ENCODE measurements around the gene MMP23B. TPM values are rescaled to one million over a fixed set of nuclear protein-coding genes. Genes with fewer than 3 reads are reported as not detected.

Gene MMP23B
- total RNA-seq, 4 donors from 2014 or later, result 0.67 to 7.8 (median 3.5) TPM

DNA sequence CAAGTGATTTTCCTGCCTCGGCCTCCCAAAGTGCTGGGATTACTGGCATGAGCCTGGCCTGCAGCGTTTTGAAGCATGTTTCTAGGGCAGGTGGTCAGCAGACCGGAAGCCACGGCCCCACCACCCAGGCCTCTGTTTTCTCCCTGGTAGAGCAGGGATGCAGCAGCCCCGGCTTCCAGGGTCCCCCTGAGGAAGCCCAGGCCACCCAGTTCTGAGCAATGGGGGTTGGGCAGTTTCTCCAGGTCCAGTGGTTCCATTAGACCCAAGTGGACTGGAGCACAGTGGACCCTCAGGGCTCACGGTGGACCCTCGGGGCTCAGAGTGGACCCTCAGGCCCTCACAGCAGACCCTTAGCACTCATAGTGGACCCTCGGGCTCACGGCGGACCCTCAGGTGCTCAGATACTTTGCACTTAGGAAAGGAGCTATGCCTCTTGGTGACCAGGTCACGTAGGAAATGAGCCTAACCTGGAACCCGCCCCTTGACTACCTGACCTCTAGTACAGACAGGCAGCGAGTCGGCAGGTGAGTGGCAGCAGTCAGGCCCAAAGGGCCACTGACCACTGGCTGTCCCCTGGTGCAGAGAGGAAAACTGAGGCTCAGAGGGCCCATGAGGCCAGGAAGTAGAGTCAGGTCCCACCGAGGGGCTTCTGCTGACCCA is 27.5 kb upstream of the MMP23B start:
- H3K4me3 ChIP-seq (replicated peaks in 1 of 3), result no peak overlapping the region
- WGBS, 2 donors, result 80 to 86% methylated on average over 11 to 13 of the region's 15 CpGs
- no peaks in the 10 kb centered on the region for H3K36me3 ChIP-seq
- intact Hi-C loops (cut with DNase I), result no loop called here
- TF ChIP-seq, protein P1, sequence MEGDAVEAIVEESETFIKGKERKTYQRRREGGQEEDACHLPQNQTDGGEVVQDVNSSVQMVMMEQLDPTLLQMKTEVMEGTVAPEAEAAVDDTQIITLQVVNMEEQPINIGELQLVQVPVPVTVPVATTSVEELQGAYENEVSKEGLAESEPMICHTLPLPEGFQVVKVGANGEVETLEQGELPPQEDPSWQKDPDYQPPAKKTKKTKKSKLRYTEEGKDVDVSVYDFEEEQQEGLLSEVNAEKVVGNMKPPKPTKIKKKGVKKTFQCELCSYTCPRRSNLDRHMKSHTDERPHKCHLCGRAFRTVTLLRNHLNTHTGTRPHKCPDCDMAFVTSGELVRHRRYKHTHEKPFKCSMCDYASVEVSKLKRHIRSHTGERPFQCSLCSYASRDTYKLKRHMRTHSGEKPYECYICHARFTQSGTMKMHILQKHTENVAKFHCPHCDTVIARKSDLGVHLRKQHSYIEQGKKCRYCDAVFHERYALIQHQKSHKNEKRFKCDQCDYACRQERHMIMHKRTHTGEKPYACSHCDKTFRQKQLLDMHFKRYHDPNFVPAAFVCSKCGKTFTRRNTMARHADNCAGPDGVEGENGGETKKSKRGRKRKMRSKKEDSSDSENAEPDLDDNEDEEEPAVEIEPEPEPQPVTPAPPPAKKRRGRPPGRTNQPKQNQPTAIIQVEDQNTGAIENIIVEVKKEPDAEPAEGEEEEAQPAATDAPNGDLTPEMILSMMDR (IDR thresholded peaks at IDR 0.05), result no peak
- TF ChIP-seq POLR2A (IDR thresholded peaks at IDR 0.05), result no peak
- H3K27me3 ChIP-seq, result no peaks in the 10 kb centered on the region
- no peak overlapping the region for H3K27ac ChIP-seq
- DNase-seq, result no peak
- H3K4me1 ChIP-seq, result peaks cover 7 to 10% of the 10 kb centered on the region in 2 donors
- no peaks in the 10 kb centered on the region for H3K9me3 ChIP-seq

GRCh38 chr1:1605034-1605591 is 26.9 kb upstream of the MMP23B start:
- peaks cover 7 to 10% of the 10 kb centered on the region in 2 donors for H3K4me1 ChIP-seq
- 65 to 78% methylated on average over 9 to 14 of the region's 14 CpGs for WGBS, 2 donors
- no peaks in the 10 kb centered on the region for H3K27me3 ChIP-seq
- DNase-seq, result no peak
- TF ChIP-seq POLR2A (IDR thresholded peaks at IDR 0.05), result no peak
- TF ChIP-seq, protein P1 (IDR thresholded peaks at IDR 0.05), result no peak
- intact Hi-C loops (cut with DNase I), result no loop called here
- no peaks in the 10 kb centered on the region for H3K9me3 ChIP-seq
- no peak overlapping the region for H3K4me3 ChIP-seq (replicated peaks in 1 of 3)
- H3K27ac ChIP-seq, result no peak overlapping the region
- no peaks in the 10 kb centered on the region for H3K36me3 ChIP-seq

DNA sequence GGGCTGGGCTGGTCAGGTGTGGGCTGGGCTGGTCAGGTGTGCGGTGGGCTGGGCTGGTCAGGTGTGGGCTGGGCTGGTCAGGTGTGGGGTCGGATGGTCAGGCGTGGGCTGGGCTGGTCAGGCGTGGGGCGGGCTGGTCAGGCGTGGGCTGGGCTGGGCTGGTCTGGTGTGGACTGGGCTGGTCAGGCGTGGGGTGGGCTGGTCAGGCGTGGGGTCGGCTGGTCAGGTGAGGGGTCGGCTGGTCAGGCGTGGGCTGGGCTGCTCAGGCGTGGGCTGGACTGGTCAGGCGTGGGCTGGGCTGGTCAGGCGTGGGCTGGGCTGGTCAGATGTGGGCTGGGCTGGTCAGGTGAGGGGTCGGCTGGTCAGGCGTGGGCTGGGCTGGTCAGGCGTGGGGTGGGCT is 26.2 kb upstream of the MMP23B start:
- Histone ChIP-seq H3K4me1 (peaks cover 1 to 6% of the 10 kb centered on the region in 2 donors), H3K36me3 (no peaks in the 10 kb centered on the region), H3K9me3 (no peaks in the 10 kb centered on the region), H3K27ac (no peak overlapping the region), H3K27me3 (no peaks in the 10 kb centered on the region), H3K4me3 (replicated peaks in 1 of 3) (no peak overlapping the region)
- WGBS, 2 donors, result 85 to 86% methylated on average over 1 to 16 of the region's 17 CpGs
- TF ChIP-seq, protein P1 (IDR thresholded peaks at IDR 0.05), result no peak
- TF ChIP-seq POLR2A (IDR thresholded peaks at IDR 0.05), result no peak
- intact Hi-C loops (cut with DNase I), result no loop called here
- DNase-seq, result no peak

DNA sequence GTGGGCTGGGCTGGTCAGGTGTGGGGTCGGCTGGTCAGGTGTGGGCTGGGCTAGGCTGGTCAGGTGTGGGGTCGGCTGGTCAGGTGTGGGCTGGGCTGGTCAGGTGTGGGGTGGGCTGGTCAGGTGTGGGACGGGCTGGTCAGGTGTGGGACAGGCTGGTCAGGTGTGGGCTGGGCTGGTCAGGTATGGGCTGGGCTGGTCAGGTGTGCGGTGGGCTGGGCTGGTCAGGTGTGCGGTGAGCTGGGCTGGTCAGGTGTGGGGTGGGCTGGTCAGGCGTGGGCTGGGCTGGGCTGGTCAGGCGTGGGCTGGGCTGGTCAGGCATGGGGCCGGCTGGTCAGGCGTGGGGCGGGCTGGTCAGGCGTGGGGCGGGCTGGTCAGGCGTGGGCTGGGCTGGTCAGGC is 25.7 kb upstream of the MMP23B start:
- no peak for TF ChIP-seq POLR2A (IDR thresholded peaks at IDR 0.05)
- intact Hi-C loops (cut with DNase I), result no loop called here
- peaks cover 0 to 7% of the 10 kb centered on the region in 2 donors for H3K4me1 ChIP-seq
- H3K27ac ChIP-seq, result no peak overlapping the region
- no peaks in the 10 kb centered on the region for H3K9me3 ChIP-seq
- no peak overlapping the region for H3K4me3 ChIP-seq (replicated peaks in 1 of 3)
- H3K27me3 ChIP-seq, result no peaks in the 10 kb centered on the region
- no peak for DNase-seq
- 94 to 100% methylated on average over 3 to 4 of the region's 13 CpGs for WGBS, 2 donors
- H3K36me3 ChIP-seq, result no peaks in the 10 kb centered on the region

DNA sequence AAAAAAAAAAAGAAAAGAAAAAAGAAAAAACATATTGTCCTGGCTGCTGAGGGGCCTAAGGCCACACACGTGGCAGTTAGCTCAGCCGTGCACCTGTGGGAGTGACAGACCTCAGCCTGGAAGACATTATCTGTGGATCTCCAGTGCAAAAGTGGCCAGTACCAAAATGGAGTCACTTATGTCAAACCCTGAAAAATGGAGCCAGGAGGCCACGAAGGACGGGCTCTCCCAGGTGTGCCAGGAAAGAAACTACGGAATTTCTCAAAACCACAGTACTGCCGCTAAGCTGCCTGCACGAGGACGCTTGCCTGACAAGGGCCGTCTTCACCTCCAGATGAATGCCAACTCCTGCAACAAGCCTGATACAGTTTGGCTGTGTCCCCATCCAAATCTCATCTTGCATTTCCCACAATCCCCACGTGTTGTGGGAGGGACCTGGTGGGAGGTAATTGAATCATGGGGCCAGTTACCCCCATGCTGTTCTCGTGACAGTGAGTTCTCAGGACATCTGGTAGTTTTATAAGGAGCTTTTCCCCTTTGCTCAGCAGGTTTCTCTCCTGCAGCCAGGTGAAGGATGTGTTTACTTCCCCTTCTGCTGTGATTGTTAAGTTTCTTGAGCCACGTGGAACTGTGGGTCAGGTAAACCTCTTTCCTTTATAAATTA is 22.0 kb upstream of the MMP23B start:
- intact Hi-C loops (cut with DNase I), result no loop called here
- 75 to 86% methylated on average over 12 of the region's 12 CpGs for WGBS, 2 donors
- DNase-seq, result no peak

More for the DNA sequence above, 22.0 kb upstream of the MMP23B start:
- Histone ChIP-seq H3K27ac (no peak overlapping the region), H3K36me3 (no peaks in the 10 kb centered on the region), H3K27me3 (no peaks in the 10 kb centered on the region), H3K4me3 (replicated peaks in 1 of 3) (no peak overlapping the region), H3K9me3 (no peaks in the 10 kb centered on the region), H3K4me1 (peaks cover 23 to 40% of the 10 kb centered on the region in 2 donors)
- TF ChIP-seq, protein P1 (IDR thresholded peaks at IDR 0.05), result no peak
- no peak for TF ChIP-seq POLR2A (IDR thresholded peaks at IDR 0.05)
